ENCODE measurements around the gene LMO7. TPM values are rescaled to one million over a fixed set of nuclear protein-coding genes. Genes with fewer than 3 reads are reported as not detected.

The LMO7 gene
- total and polyA plus RNA-seq, 2 of the 8 experiments (the other 6 are each of a cell fraction or from before 2014, with no cell fraction given): 8.1 to 28.3 TPM

DNA sequence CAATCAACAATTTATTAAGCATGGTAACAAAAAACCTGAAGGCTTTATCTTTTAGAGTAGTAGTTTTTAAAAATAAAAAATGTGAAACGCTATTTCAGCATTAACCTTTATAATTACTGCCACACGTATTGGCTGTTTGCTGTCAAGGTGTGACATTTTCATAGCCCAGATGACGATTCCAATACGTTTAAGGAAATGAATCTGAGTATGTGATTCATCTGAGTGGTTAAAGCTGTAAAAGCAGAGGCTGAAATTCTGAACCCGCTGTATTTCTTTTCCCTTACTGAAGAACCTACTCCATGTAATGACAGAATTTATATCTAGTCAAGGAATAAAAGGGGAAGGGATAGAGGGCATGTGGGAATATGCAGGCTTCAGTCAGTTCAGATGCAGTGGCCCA is 166.0 kb downstream of the LMO7 start (continued):
- no peak for TF ChIP-seq RBBP5 (IDR thresholded peaks at IDR 0.05; ENCODE audit: borderline replicate concordance, low read depth, low read length)
- no peak for TF ChIP-seq MAFK (IDR thresholded peaks at IDR 0.05; ENCODE audit: low read depth, low read length)
- TF ChIP-seq EZH2 (IDR thresholded peaks at IDR 0.05; ENCODE audit: low read depth, low read length, severe bottlenecking): no peak
- TF ChIP-seq SP2 (IDR thresholded peaks at IDR 0.05; ENCODE audit: low read length): no peak
